HepG2 (cell line): Measurements from ENCODE around the gene THOP1. TPM values are rescaled to one million over a fixed set of nuclear protein-coding genes. Genes with fewer than 3 reads are reported as not detected.
A peak's percentile ranks its signal among the peaks of the same experiment; 100 is the strongest.

Experiments used
- ADNP ChIP-seq: sonication (generic); formaldehyde crosslinking; IDR thresholded peaks from 2 replicates; pipeline ENCODE4 v1.4.0; 2020; ENCODE audit warnings: missing genetic modification reagents
- BCL3 ChIP-seq: sonication (generic); formaldehyde crosslinking; IDR thresholded peaks from 2 replicates; pipeline ENCODE4 v1.5.1; 2020; ENCODE audit warnings: mild to moderate bottlenecking, missing genetic modification reagents, moderate library complexity
- PHF21A ChIP-seq: sonication (generic); formaldehyde crosslinking; IDR thresholded peaks from 2 replicates; pipeline ENCODE4 v1.5.0; 2020; ENCODE audit warnings: mild to moderate bottlenecking, missing genetic modification reagents
- RBFOX2 ChIP-seq: fragments of 200-400 bp; formaldehyde crosslinking; IDR thresholded peaks from 2 replicates; pipeline ENCODE4 v1.6.1; 2017; ENCODE audit warnings: low read depth, mild to moderate bottlenecking, low read length
- SP1 ChIP-seq, 2 experiments: fragments of 450-650 bp in 1 of 2; sonication (generic) in 1 of 2; formaldehyde crosslinking in 1 of 2; IDR thresholded peaks; 2 replicates each; pipeline versions ENCODE4 v1.4.0 to v1.6.1; 2016 to 2020; ENCODE audit warnings: missing genetic modification reagents in 1 of 2
- SPEN ChIP-seq: sonication (generic); formaldehyde crosslinking; IDR thresholded peaks from 2 replicates; pipeline ENCODE4 v1.5.1; 2020; ENCODE audit warnings: low read depth, mild to moderate bottlenecking, missing genetic modification reagents
- TRAFD1 ChIP-seq: sonication (generic); formaldehyde crosslinking; IDR thresholded peaks from 2 replicates; pipeline ENCODE4 v1.5.1; 2020; ENCODE audit warnings: missing genetic modification reagents, mild to moderate bottlenecking, borderline replicate concordance
- YEATS4 ChIP-seq: sonication (generic); formaldehyde crosslinking; IDR thresholded peaks from 2 replicates; pipeline ENCODE4 v1.4.0; 2020; ENCODE audit warnings: missing genetic modification reagents, borderline replicate concordance
- ZNF180 ChIP-seq: sonication (generic); formaldehyde crosslinking; IDR thresholded peaks from 2 replicates; pipeline ENCODE4 v1.4.0; 2020; ENCODE audit warnings: low read depth, missing genetic modification reagents, borderline replicate concordance
- ZNF20 ChIP-seq: sonication (generic); formaldehyde crosslinking; IDR thresholded peaks from 2 replicates; pipeline ENCODE4 v1.4.0; 2020; ENCODE audit warnings: mild to moderate bottlenecking, moderate library complexity, missing genetic modification reagents
- ZNF687 ChIP-seq: sonication (generic); formaldehyde crosslinking; IDR thresholded peaks from 2 replicates; pipeline ENCODE4 v1.5.1; 2020; ENCODE audit warnings: mild to moderate bottlenecking, missing genetic modification reagents, moderate library complexity
- polyA plus RNA-seq, 8 experiments: library from polyadenylated mRNA; depleted of rRNA in 3 of 8; stranded (reverse) in 7 of 8; unstranded in 1 of 8; fragments of >200 nt; fragmentation: Illumina TruSeq in 4 of 8; extraction: Trizol in 4 of 8; gene quantifications; 2 replicates each; pipeline versions ENCODE4 v1.2.1 to v1.2.3, GENCODE V29; 2011 to 2016; ENCODE audit warnings: low read depth in 4 of 8, missing spikeins in 1 of 8, mixed read lengths in 1 of 8; ENCODE audit not compliant: insufficient read depth in 1 of 8
- total RNA-seq, 5 experiments: library from RNA; depleted of rRNA; stranded (reverse); fragments of >200 nt; fragmentation: Illumina TruSeq; extraction: Trizol; gene quantifications; 2 replicates each; pipeline ENCODE4 v1.2.3, GENCODE V29; 2016; ENCODE audit warnings: low read depth in 1 of 5
- TF ChIP-seq, protein P1 (sequence below): sonication (generic); formaldehyde crosslinking; IDR thresholded peaks from 2 replicates; pipeline ENCODE4 v1.4.0; 2020; ENCODE audit warnings: missing genetic modification reagents, borderline replicate concordance
- TF ChIP-seq, protein P2 (sequence below): sonication (generic); formaldehyde crosslinking; IDR thresholded peaks from 2 replicates; pipeline ENCODE4 v1.9.0; 2022; ENCODE audit warnings: missing genetic modification reagents, mild to moderate bottlenecking, borderline replicate concordance
- TF ChIP-seq, protein P3 (sequence below): sonication (generic); formaldehyde crosslinking; IDR thresholded peaks from 2 replicates; pipeline ENCODE4 v1.4.0; 2020; ENCODE audit warnings: missing genetic modification reagents

THOP1 gene
- total and polyA plus RNA-seq, 2 of the 13 experiments (the other 11 are each of a cell fraction or from before 2014, with no cell fraction given): 74.4 to 116 TPM

- TF ChIP-seq TRAFD1 (CRISPR knock-in tag) (no peak), SP1 (IDR thresholded peaks at IDR 0.05) (no peak), SP1 (CRISPR knock-in tag; IDR thresholded peaks at IDR 0.05) (peak; percentile 85), PHF21A (CRISPR knock-in tag) (peak; percentile 75; the same call in 1 of the 2 replicates), RBFOX2 (peak; percentile 87), ZNF180 (peak; percentile 28; the same call in 1 of the 2 replicates), ADNP (no peak), YEATS4 (CRISPR knock-in tag) (peak; percentile 97), SPEN (CRISPR knock-in tag) (peak; percentile 93), ZNF20 (CRISPR knock-in tag) (no peak), BCL3 (CRISPR knock-in tag) (peak; percentile 71), ZNF687 (CRISPR knock-in tag) (peak; percentile 100)
- TF ChIP-seq, protein P1, sequence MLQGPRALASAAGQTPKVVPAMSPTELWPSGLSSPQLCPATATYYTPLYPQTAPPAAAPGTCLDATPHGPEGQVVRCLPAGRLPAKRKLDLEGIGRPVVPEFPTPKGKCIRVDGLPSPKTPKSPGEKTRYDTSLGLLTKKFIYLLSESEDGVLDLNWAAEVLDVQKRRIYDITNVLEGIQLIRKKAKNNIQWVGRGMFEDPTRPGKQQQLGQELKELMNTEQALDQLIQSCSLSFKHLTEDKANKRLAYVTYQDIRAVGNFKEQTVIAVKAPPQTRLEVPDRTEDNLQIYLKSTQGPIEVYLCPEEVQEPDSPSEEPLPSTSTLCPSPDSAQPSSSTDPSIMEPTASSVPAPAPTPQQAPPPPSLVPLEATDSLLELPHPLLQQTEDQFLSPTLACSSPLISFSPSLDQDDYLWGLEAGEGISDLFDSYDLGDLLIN (CRISPR knock-in tag): peak; percentile 95; the same call in 1 of the 2 replicates
- TF ChIP-seq, protein P2, sequence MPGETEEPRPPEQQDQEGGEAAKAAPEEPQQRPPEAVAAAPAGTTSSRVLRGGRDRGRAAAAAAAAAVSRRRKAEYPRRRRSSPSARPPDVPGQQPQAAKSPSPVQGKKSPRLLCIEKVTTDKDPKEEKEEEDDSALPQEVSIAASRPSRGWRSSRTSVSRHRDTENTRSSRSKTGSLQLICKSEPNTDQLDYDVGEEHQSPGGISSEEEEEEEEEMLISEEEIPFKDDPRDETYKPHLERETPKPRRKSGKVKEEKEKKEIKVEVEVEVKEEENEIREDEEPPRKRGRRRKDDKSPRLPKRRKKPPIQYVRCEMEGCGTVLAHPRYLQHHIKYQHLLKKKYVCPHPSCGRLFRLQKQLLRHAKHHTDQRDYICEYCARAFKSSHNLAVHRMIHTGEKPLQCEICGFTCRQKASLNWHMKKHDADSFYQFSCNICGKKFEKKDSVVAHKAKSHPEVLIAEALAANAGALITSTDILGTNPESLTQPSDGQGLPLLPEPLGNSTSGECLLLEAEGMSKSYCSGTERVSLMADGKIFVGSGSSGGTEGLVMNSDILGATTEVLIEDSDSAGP (CRISPR knock-in tag): peak; percentile 91
- TF ChIP-seq, protein P3, sequence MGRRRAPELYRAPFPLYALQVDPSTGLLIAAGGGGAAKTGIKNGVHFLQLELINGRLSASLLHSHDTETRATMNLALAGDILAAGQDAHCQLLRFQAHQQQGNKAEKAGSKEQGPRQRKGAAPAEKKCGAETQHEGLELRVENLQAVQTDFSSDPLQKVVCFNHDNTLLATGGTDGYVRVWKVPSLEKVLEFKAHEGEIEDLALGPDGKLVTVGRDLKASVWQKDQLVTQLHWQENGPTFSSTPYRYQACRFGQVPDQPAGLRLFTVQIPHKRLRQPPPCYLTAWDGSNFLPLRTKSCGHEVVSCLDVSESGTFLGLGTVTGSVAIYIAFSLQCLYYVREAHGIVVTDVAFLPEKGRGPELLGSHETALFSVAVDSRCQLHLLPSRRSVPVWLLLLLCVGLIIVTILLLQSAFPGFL: peak; percentile 36; the same call in 1 of the 2 replicates
Observed at GRCh38 chr19:2782936-2783780, 2.1 kb upstream of the THOP1 start, which contains the start of gene SGTA (continued).
